H9 (cell line): ENCODE measurements around the gene SMC1B. TPM values are rescaled to one million over a fixed set of nuclear protein-coding genes. Genes with fewer than 3 reads are reported as not detected.
A peak's percentile ranks its signal among the peaks of the same experiment; 100 is the strongest.

ENCODE experiments used
- DNase-seq: peaks from one replicate; pipeline ENCODE4 v3.0.0-alpha.2; 2017
- H2AFZ ChIP-seq: one replicate; pipeline ENCODE4 v1.6.1; 2013; ENCODE audit warnings: mild to moderate bottlenecking, low read length, control low read depth, moderate library complexity
- H2AK5ac ChIP-seq: 2 replicates; pipeline ENCODE4 v1.6.1; 2013; ENCODE audit warnings: low read length, control low read depth, mixed read lengths; ENCODE audit not compliant: insufficient read length
- H2BK120ac ChIP-seq: one replicate; pipeline ENCODE4 v1.6.1; 2013; ENCODE audit warnings: low read depth, mild to moderate bottlenecking, low read length, control low read depth, inconsistent platforms; ENCODE audit not compliant: poor library complexity, severe bottlenecking
- H2BK12ac ChIP-seq: 2 replicates; pipeline ENCODE4 v1.6.1; 2013; ENCODE audit warnings: low read length, control low read depth, mixed read lengths, low read depth; ENCODE audit not compliant: insufficient read length
- H2BK15ac ChIP-seq: 2 replicates; pipeline ENCODE4 v1.6.1; 2013; ENCODE audit warnings: low read depth, low read length, control low read depth
- H2BK20ac ChIP-seq: one replicate; pipeline ENCODE4 v1.6.1; 2013; ENCODE audit warnings: low read depth, mild to moderate bottlenecking, low read length, control low read depth, inconsistent platforms; ENCODE audit not compliant: poor library complexity, severe bottlenecking
- H2BK5ac ChIP-seq: 2 replicates; pipeline ENCODE4 v1.6.1; 2013; ENCODE audit warnings: low read length, control low read depth, mixed read lengths; ENCODE audit not compliant: insufficient read length
- H3K14ac ChIP-seq: 2 replicates; pipeline ENCODE4 v1.6.1; 2013; ENCODE audit warnings: low read length, control low read depth; ENCODE audit not compliant: insufficient read depth
- H3K18ac ChIP-seq: 2 replicates; pipeline ENCODE4 v1.6.1; 2013; ENCODE audit warnings: low read depth, mild to moderate bottlenecking, mixed read lengths, low read length, control low read depth; ENCODE audit not compliant: insufficient read length
- H3K23ac ChIP-seq: 2 replicates; pipeline ENCODE4 v1.6.1; 2013; ENCODE audit warnings: low read length, control low read depth, mixed read lengths, low read depth; ENCODE audit not compliant: insufficient read length
- H3K23me2 ChIP-seq: 2 replicates; pipeline ENCODE4 v1.6.1; 2013; ENCODE audit warnings: low read depth, mild to moderate bottlenecking, mixed read lengths, low read length, control low read depth; ENCODE audit not compliant: insufficient read length, poor library complexity, severe bottlenecking
- H3K27ac ChIP-seq: 2 replicates; pipeline ENCODE4 v1.5.1; 2013; ENCODE audit warnings: low read length, control low read depth, mixed read lengths, low read depth; ENCODE audit not compliant: insufficient read length
- H3K27me3 ChIP-seq: 2 replicates; pipeline ENCODE4 v1.6.1; 2013; ENCODE audit warnings: low read length, control low read depth, inconsistent platforms; ENCODE audit not compliant: insufficient read depth
- H3K4ac ChIP-seq: 2 replicates; pipeline ENCODE4 v1.6.1; 2013; ENCODE audit warnings: low read depth, mild to moderate bottlenecking, control low read depth, inconsistent platforms, low read length, moderate library complexity
- H3K4me1 ChIP-seq: 2 replicates; pipeline ENCODE4 v1.6.1; 2013; ENCODE audit warnings: low read length, control low read depth, inconsistent platforms; ENCODE audit not compliant: insufficient read depth
- H3K4me2 ChIP-seq: 2 replicates; pipeline ENCODE4 v1.6.1; 2013; ENCODE audit warnings: low read length, control low read depth, mixed read lengths; ENCODE audit not compliant: insufficient read length, insufficient read depth
- H3K56ac ChIP-seq: 2 replicates; pipeline ENCODE4 v1.6.1; 2013; ENCODE audit warnings: low read depth, mild to moderate bottlenecking, mixed read lengths, low read length, control low read depth; ENCODE audit not compliant: insufficient read length
- H3K79me1 ChIP-seq: 2 replicates; pipeline ENCODE4 v1.6.1; 2013; ENCODE audit warnings: low read depth, mild to moderate bottlenecking, moderate library complexity, low read length, control low read depth, inconsistent platforms; ENCODE audit not compliant: insufficient read depth, poor library complexity, severe bottlenecking
- H3K79me2 ChIP-seq: 2 replicates; pipeline ENCODE4 v1.6.1; 2013; ENCODE audit warnings: low read length, control low read depth, inconsistent platforms; ENCODE audit not compliant: insufficient read depth
- H3K9ac ChIP-seq: 2 replicates; pipeline ENCODE4 v1.6.1; 2013; ENCODE audit warnings: low read length, control low read depth, mixed read lengths; ENCODE audit not compliant: insufficient read length; ENCODE audit errors: extremely low read depth
- H3K9me3 ChIP-seq: one replicate; pipeline ENCODE4 v1.6.1; 2013; ENCODE audit warnings: low read depth, low read length, inconsistent platforms; ENCODE audit not compliant: control insufficient read depth
- H3T11ph ChIP-seq: one replicate; pipeline ENCODE4 v1.6.1; 2013; ENCODE audit warnings: mild to moderate bottlenecking, low read length, control low read depth, inconsistent platforms
- H4K20me1 ChIP-seq: one replicate; pipeline ENCODE4 v1.6.1; 2013; ENCODE audit not compliant: control insufficient read depth, insufficient read length, insufficient read depth
- H4K5ac ChIP-seq: 2 replicates; pipeline ENCODE4 v1.6.1; 2013; ENCODE audit warnings: low read depth, mild to moderate bottlenecking, mixed read lengths, low read length, control low read depth; ENCODE audit not compliant: insufficient read length
- H4K8ac ChIP-seq: replicated peaks from 2 replicates; pipeline ENCODE4 v1.6.1; 2013; ENCODE audit warnings: low read length, control low read depth, mixed read lengths, low read depth; ENCODE audit not compliant: insufficient read length
- H4K91ac ChIP-seq: 2 replicates; pipeline ENCODE4 v1.6.1; 2013; ENCODE audit warnings: low read depth, mild to moderate bottlenecking, moderate library complexity, mixed read lengths, low read length, control low read depth; ENCODE audit not compliant: insufficient read length
- H3K27ac Mint-ChIP-seq, 3 experiments: 2 replicates in 2 of 3; 3 replicates in 1 of 3; pipeline ENCODE4 v1.8.0; 2020 to 2021; ENCODE audit warnings: mixed read lengths in 3 of 3, mild to moderate bottlenecking in 1 of 3, moderate library complexity in 1 of 3
- H3K27me3 Mint-ChIP-seq: 2 replicates; pipeline ENCODE4 v1.8.0; 2021; ENCODE audit warnings: low read depth, mild to moderate bottlenecking, moderate library complexity, mixed read lengths
- H3K36me3 Mint-ChIP-seq, 3 experiments: 2 replicates in 2 of 3; 3 replicates in 1 of 3; pipeline ENCODE4 v1.8.0; 2020 to 2021; ENCODE audit warnings: low read depth in 3 of 3, mixed read lengths in 3 of 3; ENCODE audit not compliant: insufficient read depth in 1 of 3
- H3K4me1 Mint-ChIP-seq, 2 experiments: 2 replicates each; pipeline ENCODE4 v1.8.0; 2020; ENCODE audit warnings: mixed read lengths in 2 of 2
- H3K4me3 Mint-ChIP-seq, 2 experiments: 2 replicates in 1 of 2; 3 replicates in 1 of 2; pipeline ENCODE4 v1.8.0; 2020 to 2021; ENCODE audit warnings: mild to moderate bottlenecking in 2 of 2, mixed read lengths in 2 of 2, moderate library complexity in 1 of 2
- H3K9me3 Mint-ChIP-seq, 2 experiments: 2 replicates in 1 of 2; 3 replicates in 1 of 2; pipeline ENCODE4 v1.8.0; 2020; ENCODE audit warnings: mild to moderate bottlenecking in 2 of 2, mixed read lengths in 2 of 2, moderate library complexity in 1 of 2
- WGBS: extraction: QIAGEN DNeasy Blood & Tissue Kit; methylation state at CpG from one replicate; pipeline ENCODE4 v1.1.7; 2013; ENCODE audit warnings: missing lambda C conversion rate, low lambda C conversion rate, mixed read lengths; ENCODE audit not compliant: insufficient read length; ENCODE audit errors: extremely low coverage; 5-methylcytosine and 5-hydroxymethylcytosine counted together
- total RNA-seq: library from RNA; stranded (reverse); gene quantifications from 2 replicates; pipeline ENCODE4 v1.2.1, GENCODE V29; 2021
- TF ChIP-seq, protein P1 (sequence below): fragments of 200-600 bp; sonication (generic); conservative IDR thresholded peaks from 3 replicates; pipeline ENCODE4 v1.8.0; 2021; ENCODE audit warnings: antibody characterized with exemption, mild to moderate bottlenecking

Gene SMC1B
- total RNA-seq, 1 experiment from 2014 or later, result not detected

GRCh38 chr22:45462034-45462655 lies 48.7 kb upstream of the SMC1B start:
- H2BK15ac ChIP-seq, result no peak overlapping the region
- H3K23me2 ChIP-seq, result no peaks in the 10 kb centered on the region
- peaks cover 6 to 13% (median 11%) of the 10 kb centered on the region in 3 experiments; a peak in 5 of 7 replicates for H3K36me3 Mint-ChIP-seq
- no peak overlapping the region for H3K27ac Mint-ChIP-seq
- no peak overlapping the region for H2BK12ac ChIP-seq
- H3K4me2 ChIP-seq, result no peak overlapping the region
- no peaks in the 10 kb centered on the region for H4K20me1 ChIP-seq
- H2AK5ac ChIP-seq, result no peak overlapping the region
- H3K4me1 ChIP-seq, result no peaks in the 10 kb centered on the region
- H4K8ac ChIP-seq, result no peak overlapping the region
- H3K79me2 ChIP-seq, result no peaks in the 10 kb centered on the region
- TF ChIP-seq, protein P1, sequence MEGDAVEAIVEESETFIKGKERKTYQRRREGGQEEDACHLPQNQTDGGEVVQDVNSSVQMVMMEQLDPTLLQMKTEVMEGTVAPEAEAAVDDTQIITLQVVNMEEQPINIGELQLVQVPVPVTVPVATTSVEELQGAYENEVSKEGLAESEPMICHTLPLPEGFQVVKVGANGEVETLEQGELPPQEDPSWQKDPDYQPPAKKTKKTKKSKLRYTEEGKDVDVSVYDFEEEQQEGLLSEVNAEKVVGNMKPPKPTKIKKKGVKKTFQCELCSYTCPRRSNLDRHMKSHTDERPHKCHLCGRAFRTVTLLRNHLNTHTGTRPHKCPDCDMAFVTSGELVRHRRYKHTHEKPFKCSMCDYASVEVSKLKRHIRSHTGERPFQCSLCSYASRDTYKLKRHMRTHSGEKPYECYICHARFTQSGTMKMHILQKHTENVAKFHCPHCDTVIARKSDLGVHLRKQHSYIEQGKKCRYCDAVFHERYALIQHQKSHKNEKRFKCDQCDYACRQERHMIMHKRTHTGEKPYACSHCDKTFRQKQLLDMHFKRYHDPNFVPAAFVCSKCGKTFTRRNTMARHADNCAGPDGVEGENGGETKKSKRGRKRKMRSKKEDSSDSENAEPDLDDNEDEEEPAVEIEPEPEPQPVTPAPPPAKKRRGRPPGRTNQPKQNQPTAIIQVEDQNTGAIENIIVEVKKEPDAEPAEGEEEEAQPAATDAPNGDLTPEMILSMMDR, result peak; percentile 74
- no peak overlapping the region for H3K18ac ChIP-seq
- H3K14ac ChIP-seq, result no peak overlapping the region
- no peaks in the 10 kb centered on the region for H3K27me3 Mint-ChIP-seq
- H3K79me1 ChIP-seq, result no peaks in the 10 kb centered on the region
- H3K27ac ChIP-seq, result no peak overlapping the region
- H3K56ac ChIP-seq, result no peak overlapping the region
- DNase-seq, result peak; percentile 55
- no peak overlapping the region for H4K91ac ChIP-seq
- no peak overlapping the region for H3K4ac ChIP-seq
- no peak overlapping the region for H3K9ac ChIP-seq
- H3K9me3 ChIP-seq, result no peaks in the 10 kb centered on the region
- no peak overlapping the region for H3K4me3 Mint-ChIP-seq
- H2BK20ac ChIP-seq, result no peak overlapping the region
- peaks cover 13 to 18% of the 10 kb centered on the region in 2 experiments for H3K9me3 Mint-ChIP-seq
- H4K5ac ChIP-seq, result no peak overlapping the region
- no peak overlapping the region for H3T11ph ChIP-seq
- H3K27me3 ChIP-seq, result no peaks in the 10 kb centered on the region
- H3K23ac ChIP-seq, result no peak overlapping the region
- H2AFZ ChIP-seq, result no peak overlapping the region
- peaks cover 2 to 6% of the 10 kb centered on the region in 2 experiments; a peak in 2 of 4 replicates for H3K4me1 Mint-ChIP-seq
- H2BK120ac ChIP-seq, result no peak overlapping the region
- WGBS, result no CpG with 5 or more reads among the region's 6 CpGs
- no peak overlapping the region for H2BK5ac ChIP-seq
